GM12873 (cell line): ENCODE measurements around the gene OR2V1.

ENCODE experiments used
- TF ChIP-seq, protein P1 (sequence below): IDR thresholded peaks from 2 replicates; pipeline ENCODE4 v1.5.1; 2012; ENCODE audit warnings: low read depth, mild to moderate bottlenecking, moderate library complexity, low read length, control low read depth; ENCODE audit not compliant: insufficient read depth; ENCODE audit errors: missing control alignments

OR2V1 gene

DNA sequence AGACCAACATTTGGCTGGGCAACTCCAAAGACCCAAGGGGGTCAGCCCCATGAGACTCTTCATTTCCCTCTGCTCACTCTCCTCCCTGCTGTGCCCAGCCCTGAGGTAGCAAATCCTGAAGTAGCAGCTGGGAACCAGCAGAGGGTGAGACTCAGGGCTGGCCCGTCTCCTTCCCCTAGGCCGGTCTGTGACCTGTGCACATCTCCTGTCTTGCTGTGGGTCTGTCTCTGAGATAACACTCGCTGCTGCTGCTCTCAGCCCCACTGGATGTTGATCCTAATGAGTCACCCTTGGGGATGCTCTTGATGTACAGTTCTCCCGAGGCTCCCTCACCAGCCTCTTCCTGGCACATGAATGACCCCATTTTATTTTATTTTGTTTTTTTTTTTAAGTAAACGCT lies 7.3 kb upstream of the OR2V1 start:
- TF ChIP-seq, protein P1, sequence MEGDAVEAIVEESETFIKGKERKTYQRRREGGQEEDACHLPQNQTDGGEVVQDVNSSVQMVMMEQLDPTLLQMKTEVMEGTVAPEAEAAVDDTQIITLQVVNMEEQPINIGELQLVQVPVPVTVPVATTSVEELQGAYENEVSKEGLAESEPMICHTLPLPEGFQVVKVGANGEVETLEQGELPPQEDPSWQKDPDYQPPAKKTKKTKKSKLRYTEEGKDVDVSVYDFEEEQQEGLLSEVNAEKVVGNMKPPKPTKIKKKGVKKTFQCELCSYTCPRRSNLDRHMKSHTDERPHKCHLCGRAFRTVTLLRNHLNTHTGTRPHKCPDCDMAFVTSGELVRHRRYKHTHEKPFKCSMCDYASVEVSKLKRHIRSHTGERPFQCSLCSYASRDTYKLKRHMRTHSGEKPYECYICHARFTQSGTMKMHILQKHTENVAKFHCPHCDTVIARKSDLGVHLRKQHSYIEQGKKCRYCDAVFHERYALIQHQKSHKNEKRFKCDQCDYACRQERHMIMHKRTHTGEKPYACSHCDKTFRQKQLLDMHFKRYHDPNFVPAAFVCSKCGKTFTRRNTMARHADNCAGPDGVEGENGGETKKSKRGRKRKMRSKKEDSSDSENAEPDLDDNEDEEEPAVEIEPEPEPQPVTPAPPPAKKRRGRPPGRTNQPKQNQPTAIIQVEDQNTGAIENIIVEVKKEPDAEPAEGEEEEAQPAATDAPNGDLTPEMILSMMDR, result no peak

DNA sequence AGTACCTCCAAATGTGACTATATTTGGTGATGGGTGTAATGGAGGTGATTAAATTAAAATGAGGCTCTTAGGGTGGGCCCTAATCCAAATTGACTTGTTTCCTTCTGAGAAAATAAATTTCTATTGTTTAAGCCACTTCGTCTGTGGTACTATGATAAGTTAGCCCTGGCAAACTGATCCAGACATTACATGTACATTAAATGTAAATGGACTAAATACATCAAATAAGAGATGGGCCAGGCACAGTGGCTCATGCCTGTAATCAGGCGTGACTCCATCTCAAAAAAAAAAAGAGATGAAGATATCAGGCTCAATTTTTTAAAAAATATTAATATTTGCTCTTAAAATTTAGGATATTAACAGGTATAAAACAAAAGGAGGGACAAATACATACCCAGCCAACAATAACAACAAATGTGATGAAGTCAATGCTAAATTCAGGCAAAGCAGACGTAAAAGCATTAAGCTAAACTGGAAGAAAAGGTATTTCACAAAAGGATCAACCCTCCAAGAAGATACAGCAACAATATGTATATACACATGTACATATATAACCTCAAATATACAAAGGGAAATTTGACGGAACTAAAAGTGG lies 5.5 kb upstream of the OR2V1 start:
- TF ChIP-seq, protein P1, result no peak

DNA sequence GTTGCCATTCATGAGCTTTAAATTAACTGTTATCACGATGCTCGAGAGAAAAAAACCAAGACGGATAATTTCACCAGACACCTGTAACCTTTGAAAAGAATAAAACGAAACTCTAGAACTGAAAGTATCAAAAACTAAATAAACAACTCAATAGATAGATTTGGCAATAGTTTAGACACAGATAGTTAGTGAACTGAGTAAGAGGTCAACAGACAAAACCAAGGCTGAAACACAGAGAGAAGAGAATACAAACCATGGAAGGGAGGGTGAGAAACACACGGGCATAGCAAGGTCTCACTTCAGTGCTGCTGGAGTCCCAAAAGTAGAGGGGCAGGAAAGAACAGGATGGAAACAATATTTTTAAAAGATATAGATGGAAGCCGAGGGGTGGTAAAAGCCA lies 3.3 kb upstream of the OR2V1 start:
- TF ChIP-seq, protein P1, result no peak

DNA sequence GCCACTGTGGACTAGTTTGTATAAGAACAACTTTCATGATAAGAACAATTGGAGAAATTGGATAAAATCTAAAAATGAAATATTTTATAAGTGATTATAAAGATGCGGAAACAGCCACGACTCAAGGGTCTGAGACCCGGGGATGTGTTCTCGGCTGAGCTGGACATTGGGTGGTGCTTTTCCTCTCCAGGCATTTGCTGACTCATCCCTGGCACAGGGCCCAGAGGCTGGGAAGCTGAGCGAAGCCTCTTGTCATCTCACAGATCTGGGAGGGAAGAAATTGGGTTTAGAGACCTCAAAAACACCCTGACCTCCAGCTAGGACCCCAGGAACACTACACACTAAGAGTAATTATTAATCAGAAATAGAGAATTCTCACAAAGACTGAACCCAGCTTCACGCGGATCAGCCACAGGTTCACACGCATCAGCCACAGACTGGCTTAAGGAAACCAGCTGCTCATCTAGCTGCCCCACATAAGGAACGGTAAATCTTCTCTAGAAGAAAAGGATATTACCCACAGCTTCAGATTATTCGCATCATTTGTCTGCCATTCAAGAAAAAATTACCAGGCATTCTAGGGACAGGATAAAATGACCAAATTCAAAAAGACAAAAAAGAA lies 2.8 kb upstream of the OR2V1 start:
- TF ChIP-seq, protein P1, result no peak

DNA sequence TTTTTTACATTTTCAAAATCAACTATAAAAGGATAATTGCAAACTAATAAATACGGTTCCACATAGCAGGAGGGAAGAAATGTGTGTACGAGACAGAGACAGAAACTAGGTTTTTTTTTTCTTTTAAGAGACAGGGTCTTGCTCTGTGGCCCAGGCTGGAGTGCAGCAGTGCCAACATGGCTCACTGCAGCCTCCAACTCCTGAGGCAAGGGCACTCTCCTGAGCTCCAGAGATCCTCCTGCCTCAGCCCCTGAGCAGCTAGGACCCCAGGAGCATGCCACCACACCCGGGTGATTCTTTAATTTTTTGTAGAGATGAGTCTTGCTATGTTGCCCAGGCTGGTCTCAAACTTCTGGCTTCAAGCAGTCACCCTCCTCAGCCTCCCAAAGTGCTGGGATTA lies 2.1 kb upstream of the OR2V1 start:
- TF ChIP-seq, protein P1, result no peak

DNA sequence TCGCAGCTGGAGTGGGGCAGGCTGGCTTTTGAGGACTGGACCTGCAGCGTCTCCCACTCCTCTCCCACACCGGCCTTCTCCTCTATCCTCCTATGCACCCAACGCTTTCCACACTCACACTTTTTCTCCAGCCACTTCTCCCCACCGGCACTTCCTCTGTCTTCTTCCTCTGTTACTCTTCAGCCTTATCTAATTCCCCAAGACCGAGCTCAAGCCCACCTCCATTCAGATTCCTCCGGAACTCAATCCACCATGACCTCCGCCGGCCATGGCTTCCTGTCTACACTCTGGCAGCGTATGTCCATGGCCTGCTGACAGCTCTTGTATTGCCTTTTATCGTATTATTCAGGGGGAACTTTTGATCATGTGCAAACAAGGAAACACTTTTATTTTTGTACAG lies 545 bp upstream of the OR2V1 start:
- TF ChIP-seq, protein P1, result no peak

DNA sequence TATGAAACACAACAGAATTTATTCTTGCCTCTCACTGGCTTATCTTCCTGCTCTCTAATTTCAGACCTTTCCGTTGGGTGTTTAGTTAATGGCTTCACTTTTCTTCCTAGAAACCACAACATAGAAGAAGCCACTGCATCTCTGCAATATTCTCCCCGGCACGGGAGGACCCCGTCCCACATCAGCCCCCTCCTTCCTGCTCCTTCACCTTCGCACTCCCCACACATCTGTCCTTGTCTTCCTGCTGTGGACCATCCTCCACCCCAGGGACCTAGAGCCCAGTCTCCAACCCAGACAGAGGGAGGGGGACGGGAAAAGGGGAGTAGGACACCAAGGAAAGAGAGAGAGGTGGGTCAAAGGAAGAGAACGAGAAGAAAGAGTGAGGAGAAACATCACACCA lies 1.4 kb downstream of the OR2V1 start:
- TF ChIP-seq, protein P1, result no peak
